Measurements from ENCODE around the gene NOCT.
"Not testable (repeated sequence)": the region's sequence is repeated elsewhere in the genome, so short reads cannot be mapped to it uniquely, and the experiment has no call there.

The NOCT gene

GRCh38 chr4:139042981-139043460 is 27.4 kb downstream of the NOCT start:
- no peak overlapping the region for H3K4me3 ChIP-seq (ENCODE audit: low read depth, low read length)

- no peak overlapping the region for H3K4me3 ChIP-seq (ENCODE audit: low read depth, low read length)
Observed at GRCh38 chr4:139044291-139044690, 28.7 kb downstream of the NOCT start.

GRCh38 chr4:139048026-139048425 is 32.4 kb downstream of the NOCT start:
- no peak overlapping the region for H3K4me3 ChIP-seq (ENCODE audit: low read depth, low read length)

DNA sequence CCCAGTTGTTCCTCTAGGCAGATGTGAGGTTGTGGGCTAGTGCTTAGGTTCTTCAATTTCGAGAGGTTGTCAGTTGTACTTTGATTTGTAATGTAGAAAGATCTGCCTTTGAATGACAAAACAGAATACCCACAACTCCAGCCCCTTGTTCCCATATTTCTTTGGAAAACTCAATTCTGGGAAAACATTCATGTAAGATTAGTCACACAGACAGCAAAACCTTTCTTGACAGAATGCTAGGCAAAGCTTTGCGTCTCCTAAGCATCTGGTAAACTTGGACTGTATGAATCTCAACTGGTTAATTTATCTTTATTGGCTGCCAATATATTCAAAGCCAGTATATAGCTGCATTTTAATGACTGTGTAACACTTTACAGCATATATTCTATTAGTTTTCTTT is 34.9 kb downstream of the NOCT start:
- no peak overlapping the region for H3K4me3 ChIP-seq (ENCODE audit: low read depth, low read length)

DNA sequence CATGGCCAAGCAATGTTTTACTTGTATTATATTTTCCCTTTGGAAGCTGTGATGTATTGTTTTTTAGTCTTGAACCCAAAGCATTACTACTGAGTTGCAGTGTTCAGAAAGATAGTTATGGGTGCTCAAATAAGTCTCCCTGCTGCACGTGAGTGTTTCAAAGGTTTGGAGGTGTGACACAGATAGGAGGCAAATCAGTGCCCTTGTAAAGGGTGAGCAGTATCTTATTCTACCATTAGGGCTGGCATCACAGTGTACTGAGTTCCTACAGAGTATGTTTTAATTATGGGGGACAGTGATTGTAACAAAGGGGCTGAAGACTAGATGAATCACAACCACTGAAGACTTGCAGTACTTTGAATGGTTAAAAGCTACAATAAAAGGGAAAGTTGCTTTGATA is 38.3 kb downstream of the NOCT start:
- no peak overlapping the region for H3K4me3 ChIP-seq (ENCODE audit: low read depth, low read length)

GRCh38 chr4:139054791-139055505 is 39.4 kb downstream of the NOCT start:
- H3K4me3 ChIP-seq (ENCODE audit: low read depth, low read length) = no peak overlapping the region

- not testable (repeated sequence) for H3K4me3 ChIP-seq (ENCODE audit: low read depth, low read length)
Observed at GRCh38 chr4:139059026-139059425, 43.4 kb downstream of the NOCT start.

DNA sequence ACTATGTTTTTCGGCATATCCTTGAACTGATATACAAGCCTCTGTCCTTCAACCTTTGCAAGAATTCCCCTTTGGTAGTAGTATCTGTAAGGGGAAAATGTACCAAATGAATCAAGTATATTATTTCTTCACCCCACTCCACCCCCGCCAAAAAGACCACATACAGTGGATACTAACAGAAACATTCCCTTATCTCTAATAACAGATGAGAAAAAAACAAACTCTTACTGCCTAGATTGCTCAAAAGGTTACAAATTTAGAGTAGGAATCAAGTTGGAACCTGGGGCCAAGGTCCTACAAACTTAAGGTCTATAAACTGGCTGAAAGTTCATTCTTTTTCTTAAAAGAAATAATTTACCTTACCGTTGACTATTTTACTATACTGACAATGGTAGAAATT is 45.0 kb downstream of the NOCT start:
- H3K4me3 ChIP-seq (ENCODE audit: low read depth, low read length) = no peak overlapping the region

DNA sequence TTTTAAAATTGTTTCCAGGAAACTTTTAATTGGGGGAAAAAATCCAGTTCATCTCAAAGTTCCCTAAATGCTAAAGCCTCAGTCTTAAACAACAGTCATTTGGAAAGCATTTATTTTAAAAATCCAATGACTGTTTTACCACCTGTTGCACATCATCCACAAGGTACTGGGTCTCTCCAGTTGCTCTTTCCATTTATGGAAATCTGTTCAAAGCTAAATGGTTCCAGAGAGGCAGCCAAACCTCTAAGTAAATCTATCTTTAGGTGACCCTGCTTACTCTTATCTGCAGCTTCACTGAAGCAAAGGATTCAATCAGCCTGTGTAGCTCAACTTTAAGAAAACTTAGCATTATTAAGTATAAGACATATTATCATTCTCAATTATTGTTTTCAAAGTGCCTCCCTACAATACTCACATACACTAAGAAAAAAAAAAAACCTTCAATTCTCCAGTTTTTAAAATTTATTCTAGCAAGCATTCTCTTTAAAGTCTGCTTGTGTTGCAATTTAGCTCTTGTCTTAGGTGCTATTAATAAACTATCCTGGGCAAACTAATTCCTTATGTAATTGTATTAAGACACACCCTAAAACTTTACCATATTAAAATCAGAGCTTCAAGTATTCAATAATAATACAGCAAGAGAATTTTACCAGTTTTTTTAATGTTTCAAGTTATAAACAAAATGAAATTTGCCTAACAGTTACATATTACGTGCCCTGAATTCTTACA is 60.6 kb downstream of the NOCT start:
- no peak overlapping the region for H3K4me3 ChIP-seq (ENCODE audit: low read depth, low read length)

DNA sequence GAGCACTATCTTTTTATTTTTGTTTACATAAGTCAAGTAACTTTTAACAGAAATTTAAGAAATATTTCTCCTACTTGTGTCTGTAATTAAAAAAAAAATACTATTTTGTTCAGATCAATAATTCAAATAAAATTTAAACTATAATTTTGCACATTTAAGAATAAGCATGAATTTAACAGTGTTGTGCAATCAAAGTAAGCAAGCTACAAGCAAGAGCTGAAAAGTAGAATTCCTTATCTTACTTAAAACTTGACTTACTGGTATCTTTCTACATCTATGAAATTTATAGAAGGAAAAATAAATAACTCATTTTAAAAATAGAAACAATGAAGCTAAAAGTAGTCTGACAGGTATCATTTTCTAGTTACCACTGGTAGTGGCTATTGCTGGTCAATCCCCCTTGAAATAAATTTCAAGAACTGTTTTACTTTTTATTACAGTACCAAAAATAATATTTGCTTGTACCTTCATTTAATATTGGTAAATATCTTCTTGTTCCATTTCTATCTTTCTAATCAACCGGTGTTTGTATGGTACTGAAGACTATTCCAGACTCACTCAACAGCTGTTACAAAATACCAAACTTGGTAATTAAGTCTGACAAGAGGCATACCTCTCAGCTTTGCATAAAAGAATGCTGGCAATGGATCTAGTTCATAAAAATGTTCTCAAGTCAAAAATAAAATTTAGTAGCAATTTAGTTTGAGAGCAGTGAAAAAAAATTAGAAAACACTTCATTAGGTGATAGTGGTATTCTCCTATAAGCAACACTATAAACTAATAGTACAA is 62.2 kb downstream of the NOCT start:
- H3K4me3 ChIP-seq (ENCODE audit: low read depth, low read length) = no peak overlapping the region

DNA sequence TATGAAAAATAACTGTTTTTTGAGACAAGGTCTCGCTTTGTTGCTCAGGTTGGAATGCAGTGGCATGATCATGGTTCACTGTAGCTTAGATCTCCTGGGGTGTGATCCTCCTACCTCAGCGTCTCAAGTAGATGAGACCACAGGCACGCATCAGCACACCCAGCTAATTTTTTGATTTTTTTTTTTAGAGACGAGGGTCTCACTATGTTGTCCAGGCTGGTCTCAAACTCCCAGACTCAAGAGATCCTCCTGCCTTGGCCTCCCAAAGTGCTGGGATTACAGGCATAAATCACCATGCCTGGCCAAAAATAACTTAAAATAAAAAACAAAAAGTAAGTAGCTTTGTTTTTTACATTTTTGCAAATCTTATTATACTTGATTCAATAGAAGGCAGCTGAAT is 63.3 kb downstream of the NOCT start:
- H3K4me3 ChIP-seq (ENCODE audit: low read depth, low read length) = no peak overlapping the region

DNA sequence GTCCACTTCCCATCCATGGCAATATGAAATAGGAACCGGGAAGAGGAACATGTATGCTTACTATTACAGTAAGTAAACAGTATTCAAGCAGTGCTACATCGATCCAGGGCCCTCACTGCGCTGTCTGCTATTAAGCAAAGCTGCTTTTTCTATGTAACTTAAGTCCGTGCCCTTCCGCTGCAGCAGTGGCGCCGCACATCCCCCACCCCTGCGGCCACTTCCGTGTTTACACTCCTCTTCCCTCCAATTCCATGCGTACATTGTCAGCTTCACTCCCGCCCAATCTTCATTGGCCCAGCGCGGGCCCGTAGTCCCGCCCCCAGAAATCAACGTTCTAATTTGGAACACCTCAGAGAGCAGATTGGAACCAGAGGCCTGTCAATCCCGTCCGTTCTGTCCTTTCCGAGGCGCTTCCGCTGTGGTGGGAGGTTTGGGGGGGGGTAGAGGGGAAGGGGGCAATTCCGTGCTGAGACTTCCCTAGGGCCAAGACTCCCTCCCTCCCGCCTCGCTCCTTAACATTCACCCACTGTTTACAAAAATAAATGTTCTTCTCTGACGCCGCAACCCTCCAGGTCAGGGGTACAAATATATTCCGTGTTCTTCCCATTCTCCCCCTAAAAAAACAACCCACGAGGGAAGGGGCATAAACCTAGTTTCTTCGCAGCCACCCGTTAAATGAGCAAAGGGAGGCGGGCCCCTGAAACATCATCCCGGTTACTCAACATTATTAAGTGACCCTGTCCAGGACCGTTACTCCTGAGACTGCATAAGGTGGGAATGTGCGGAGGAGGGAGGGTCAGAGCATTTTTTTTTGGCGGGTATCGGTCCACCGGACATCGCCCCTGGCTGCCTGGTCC is 67.4 kb downstream of the NOCT start:
- peak overlapping the region; percentile 95 for H3K4me3 ChIP-seq (ENCODE audit: low read depth, low read length)

- H3K4me3 ChIP-seq (ENCODE audit: low read depth, low read length) = peak overlapping the region; percentile 95
Observed at GRCh38 chr4:139083607-139083955, 68.0 kb downstream of the NOCT start.

GRCh38 chr4:139083956-139084803 is 68.6 kb downstream of the NOCT start:
- H3K4me3 ChIP-seq (ENCODE audit: low read depth, low read length) = peak overlapping the region; percentile 95

GRCh38 chr4:139084804-139085093 is 69.2 kb downstream of the NOCT start:
- H3K4me3 ChIP-seq (ENCODE audit: low read depth, low read length) = peak overlapping the region; percentile 84

- peak overlapping the region; percentile 84 for H3K4me3 ChIP-seq (ENCODE audit: low read depth, low read length)
Observed at GRCh38 chr4:139085141-139085540, 69.6 kb downstream of the NOCT start.

GRCh38 chr4:139092271-139092670 is 76.7 kb downstream of the NOCT start:
- no peak overlapping the region for H3K4me3 ChIP-seq (ENCODE audit: low read depth, low read length)

Data from iPS-11a (cell line).